ENCODE results near the gene CLSTN2.

The CLSTN2 gene

GRCh38 chr3:140573011-140573410, 638.0 kb downstream of the CLSTN2 start:
- no peak for DNase-seq

GRCh38 chr3:140574375-140574774, 639.4 kb downstream of the CLSTN2 start:
- no peak for DNase-seq

- DNase-seq, result no peak
Measured at GRCh38 chr3:140576449-140576848, 641.5 kb downstream of the CLSTN2 start.

- no peak for DNase-seq
Measured at GRCh38 chr3:140577911-140578310, 642.9 kb downstream of the CLSTN2 start.

- no peak for DNase-seq
Measured at GRCh38 chr3:140579260-140579659, 644.3 kb downstream of the CLSTN2 start.

- DNase-seq, result no peak
Measured at GRCh38 chr3:140580746-140581145, 645.8 kb downstream of the CLSTN2 start.

GRCh38 chr3:140584549-140584948, 649.6 kb downstream of the CLSTN2 start:
- DNase-seq, result no peak

- DNase-seq, result no peak
Measured at GRCh38 chr3:140585828-140586227, 650.8 kb downstream of the CLSTN2 start.

GRCh38 chr3:140586311-140586710, 651.3 kb downstream of the CLSTN2 start:
- DNase-seq, result no peak

- DNase-seq, result no peak
Measured at GRCh38 chr3:140588558-140588957, 653.6 kb downstream of the CLSTN2 start.

- DNase-seq, result no peak
Measured at GRCh38 chr3:140593766-140594165, 658.8 kb downstream of the CLSTN2 start.

GRCh38 chr3:140595295-140595694, 660.3 kb downstream of the CLSTN2 start:
- no peak for DNase-seq

GRCh38 chr3:140597364-140597763, 662.4 kb downstream of the CLSTN2 start:
- DNase-seq, result no peak

- no peak for DNase-seq
Measured at GRCh38 chr3:140597792-140598191, 662.8 kb downstream of the CLSTN2 start.

- no peak for DNase-seq
Measured at GRCh38 chr3:140599009-140599408, 664.0 kb downstream of the CLSTN2 start.

- no peak for DNase-seq
Measured at GRCh38 chr3:140599496-140599895, 664.5 kb downstream of the CLSTN2 start.

GRCh38 chr3:140601881-140602280, 666.9 kb downstream of the CLSTN2 start:
- DNase-seq, result no peak

- DNase-seq, result no peak
Measured at GRCh38 chr3:140602781-140603180, 667.8 kb downstream of the CLSTN2 start.

GRCh38 chr3:140603766-140604165, 668.8 kb downstream of the CLSTN2 start:
- no peak for DNase-seq

GRCh38 chr3:140610544-140610943, 675.6 kb downstream of the CLSTN2 start:
- no peak for DNase-seq

GRCh38 chr3:140614001-140614400, 679.0 kb downstream of the CLSTN2 start:
- DNase-seq, result no peak

- DNase-seq, result no peak
Measured at GRCh38 chr3:140617135-140617534, 682.1 kb downstream of the CLSTN2 start.

GRCh38 chr3:140626856-140627255, 691.9 kb downstream of the CLSTN2 start:
- DNase-seq, result no peak

Measured in NCI-H1092 (cell line).